GM12878 (cell line): Measurements from ENCODE around the gene KIAA0825.

Experiments
- ESRRA ChIP-seq: IDR thresholded peaks from 2 replicates; pipeline ENCODE4 v1.6.1; 2012; ENCODE audit warnings: mild to moderate bottlenecking, low read length, improper control_type of control experiment
- FOS ChIP-seq: IDR thresholded peaks from 3 replicates; pipeline ENCODE4 v1.6.1; 2011; ENCODE audit warnings: borderline replicate concordance; ENCODE audit not compliant: insufficient read length; ENCODE audit errors: extremely low read depth
- POLR2AphosphoS5 ChIP-seq: IDR thresholded peaks from 2 replicates; pipeline ENCODE4 v1.6.1; 2011; ENCODE audit warnings: mild to moderate bottlenecking, low read length, inconsistent platforms
- ZBTB11 ChIP-seq: fragments of 450-650 bp; formaldehyde crosslinking; IDR thresholded peaks from 2 replicates; pipeline ENCODE4 v1.5.0; 2022; ENCODE audit warnings: mild to moderate bottlenecking, missing genetic modification characterization

GRCh38 chr5:94218374-94218773 lies 400.0 kb downstream of the KIAA0825 start:
- no peak for TF ChIP-seq ZBTB11 (CRISPR knock-in tag)
- TF ChIP-seq POLR2AphosphoS5, result no peak
- no peak for TF ChIP-seq ESRRA
- TF ChIP-seq FOS, result no peak
